Limb (tissue), 2 donors: ENCODE results near the gene AMOTL1.

Experiments
- DNase-seq, 2 donors: peaks; one replicate each; pipeline ENCODE4 v3.0.0-alpha.2; 2016; ENCODE audit errors: extremely low spot score in 2 of 2

The AMOTL1 gene

DNA sequence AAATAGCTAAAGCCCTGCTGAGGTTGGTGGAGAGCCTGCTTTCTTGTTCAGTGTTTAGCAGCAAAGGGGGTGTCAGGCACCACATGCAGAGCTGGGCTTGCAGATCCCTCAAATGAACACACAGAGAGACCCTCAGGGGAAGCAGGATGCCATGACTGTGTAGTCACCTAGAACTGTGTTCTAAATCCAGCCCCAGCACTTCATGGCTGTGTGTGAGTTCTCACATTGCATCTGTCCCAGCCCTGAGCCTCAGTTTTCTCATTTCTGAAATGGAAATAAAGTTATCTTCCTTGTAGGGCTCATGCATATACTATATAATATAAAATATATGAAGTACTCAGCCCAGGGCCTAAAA is 158.1 kb downstream of the AMOTL1 start:
- DNase-seq, result no peak
